Natural killer cell (primary cell): ENCODE data around the gene RPS8. TPM values are rescaled to one million over a fixed set of nuclear protein-coding genes. Genes with fewer than 3 reads are reported as not detected.
"Not testable (repeated sequence)": the region's sequence is repeated elsewhere in the genome, so short reads cannot be mapped to it uniquely, and the experiment has no call there.

Experiments used
- ATAC-seq, 3 donors: fragments of 150-1000 bp in 2 of 3; fragments of 200-7000 bp in 1 of 3; cut with Tn5 transposase; 1 replicate in 1 of 3; 2 replicates in 2 of 3; pipeline ENCODE4 v1.10.0; 2021; ENCODE audit warnings: mild to moderate bottlenecking in 2 of 3, moderate library complexity in 2 of 3
- DNase-seq, 2 donors: peaks; one replicate each; pipeline versions ENCODE4 v3.0.0 to v3.0.0-alpha.2; 2013 to 2021; ENCODE audit warnings: mixed read lengths in 1 of 2
- H3K27ac ChIP-seq: one replicate; pipeline ENCODE4 v1.5.1; 2013; ENCODE audit warnings: mild to moderate bottlenecking, low read length
- H3K27me3 ChIP-seq: one replicate; pipeline ENCODE4 v1.6.1; 2013; ENCODE audit warnings: low read length; ENCODE audit not compliant: control insufficient read depth, insufficient read depth
- H3K36me3 ChIP-seq: one replicate; pipeline ENCODE4 v1.6.1; 2013; ENCODE audit warnings: low read length; ENCODE audit not compliant: control insufficient read depth, insufficient read depth
- H3K4me1 ChIP-seq: one replicate; pipeline ENCODE4 v1.6.1; 2013; ENCODE audit warnings: low read length; ENCODE audit not compliant: control insufficient read depth, insufficient read depth
- H3K4me3 ChIP-seq: one replicate; pipeline ENCODE4 v1.5.1; 2013; ENCODE audit warnings: low read length
- H3K9me3 ChIP-seq: one replicate; pipeline ENCODE4 v1.6.1; 2013; ENCODE audit warnings: low read length; ENCODE audit not compliant: control insufficient read depth, insufficient read depth
- H3K27ac Mint-ChIP-seq, 2 donors: one replicate each; pipeline ENCODE4 v1.8.0; 2022; ENCODE audit warnings: mild to moderate bottlenecking in 2 of 2, mixed read lengths in 2 of 2, moderate library complexity in 1 of 2
- H3K27me3 Mint-ChIP-seq, 2 donors: one replicate each; pipeline ENCODE4 v1.8.0; 2022; ENCODE audit warnings: low read depth in 2 of 2, mixed read lengths in 2 of 2
- H3K36me3 Mint-ChIP-seq: one replicate; pipeline ENCODE4 v1.8.0; 2022; ENCODE audit warnings: mixed read lengths
- H3K4me1 Mint-ChIP-seq, 2 donors: one replicate each; pipeline ENCODE4 v1.8.0; 2022; ENCODE audit warnings: mixed read lengths in 2 of 2
- H3K4me3 Mint-ChIP-seq: one replicate; pipeline ENCODE4 v1.8.0; 2022; ENCODE audit warnings: mild to moderate bottlenecking, moderate library complexity, mixed read lengths
- H3K9me3 Mint-ChIP-seq, 2 donors: one replicate each; pipeline ENCODE4 v1.8.0; 2022; ENCODE audit warnings: mixed read lengths in 2 of 2
- CTCF ChIP-seq: fragments of 200-600 bp; IDR thresholded peaks from one replicate; pipeline ENCODE4 v1.8.0; 2022; ENCODE audit warnings: antibody characterized with exemption
- WGBS: methylation state at CpG from one replicate; pipeline ENCODE4 v1.1.7; 2013; ENCODE audit warnings: missing lambda C conversion rate; ENCODE audit not compliant: insufficient coverage; 5-methylcytosine and 5-hydroxymethylcytosine counted together
- intact Hi-C: fragments of 100-400 bp; cut with micrococcal nuclease; formaldehyde crosslinking; loops from one replicate; pipeline ENCODE4 v1.14.2; 2022
- total RNA-seq, 4 donors: library from RNA; stranded (reverse); fragments of 120-200 nt in 1 of 4; gene quantifications; one replicate each; pipeline versions ENCODE4 v1.2.3 to v1.2.4, GENCODE V29; 2013 to 2022

The RPS8 gene
- total RNA-seq, 3 donors from 2014 or later (not counting 1 experiment from before 2014, with no cell fraction given), result 848 to 1,092 (median 1,009) TPM

GRCh38 chr1:44810101-44810761 is 34.9 kb downstream of the RPS8 start:
- Mint-ChIP-seq H3K27me3 (no peaks in the 10 kb centered on the region), H3K4me1 (peaks cover 36 to 49% of the 10 kb centered on the region in 2 donors), H3K27ac (peak overlapping the region; percentile 87 to 95), H3K9me3 (no peaks in the 10 kb centered on the region), H3K36me3 (no peaks in the 10 kb centered on the region), H3K4me3 (no peak overlapping the region)
- intact Hi-C loops, result no loop called here
- H3K27ac ChIP-seq, result peak overlapping the region; percentile 95
- DNase-seq, result peak in 1 of 2 donors; percentile 61
- no peaks in the 10 kb centered on the region for H3K27me3 ChIP-seq
- H3K9me3 ChIP-seq, result no peaks in the 10 kb centered on the region
- peaks cover 67% of the 10 kb centered on the region for H3K4me1 ChIP-seq
- H3K4me3 ChIP-seq, result no peak overlapping the region
- 47% methylated on average over 10 of the region's 12 CpGs for WGBS
- no peak for ATAC-seq
- no peak for TF ChIP-seq CTCF
- no peaks in the 10 kb centered on the region for H3K36me3 ChIP-seq

- H3K4me3 ChIP-seq, H3K27me3 ChIP-seq, H3K9me3 ChIP-seq, DNase-seq, H3K36me3 ChIP-seq, H3K27me3 Mint-ChIP-seq, H3K36me3 Mint-ChIP-seq, H3K9me3 Mint-ChIP-seq, intact Hi-C loops, ATAC-seq: not testable (repeated sequence)
- peak overlapping the region; percentile 87 to 95 for H3K27ac Mint-ChIP-seq
- 88% methylated on average over 4 of the region's 4 CpGs for WGBS
- H3K4me1 Mint-ChIP-seq, result peaks cover 38 to 51% of the 10 kb centered on the region in 2 donors
- H3K27ac ChIP-seq, result peak overlapping the region; percentile 95
- H3K4me3 Mint-ChIP-seq, result peak overlapping the region; percentile 43
- peaks cover 67% of the 10 kb centered on the region for H3K4me1 ChIP-seq
These were observed 35.4 kb downstream of the RPS8 start for GRCh38 chr1:44810762-44811105.

GRCh38 chr1:44811234-44811633 is 35.9 kb downstream of the RPS8 start:
- peak overlapping the region; percentile 43 for H3K4me3 Mint-ChIP-seq
- intact Hi-C loops, result no loop called here

More at GRCh38 chr1:44811234-44811633, 35.9 kb downstream of the RPS8 start:
- no peaks in the 10 kb centered on the region for H3K9me3 ChIP-seq
- no peaks in the 10 kb centered on the region for H3K27me3 Mint-ChIP-seq
- ATAC-seq (no peak), DNase-seq (no peak)
- H3K27ac ChIP-seq, result no peak overlapping the region
- H3K9me3 Mint-ChIP-seq, result no peaks in the 10 kb centered on the region
- no peaks in the 10 kb centered on the region for H3K27me3 ChIP-seq
- H3K4me1 Mint-ChIP-seq, result peaks cover 38 to 51% of the 10 kb centered on the region in 2 donors
- H3K36me3 Mint-ChIP-seq, result no peaks in the 10 kb centered on the region
- WGBS, result 88% methylated on average over 8 of the region's 8 CpGs
- H3K4me1 ChIP-seq, result peaks cover 67% of the 10 kb centered on the region
- H3K4me3 ChIP-seq, result no peak overlapping the region
- no peaks in the 10 kb centered on the region for H3K36me3 ChIP-seq
- TF ChIP-seq CTCF, result no peak
- peak overlapping the region; percentile 87 to 95 for H3K27ac Mint-ChIP-seq
